Measurements from ENCODE around the gene TXNRD1.
"Not testable (repeated sequence)": the region's sequence is repeated elsewhere in the genome, so short reads cannot be mapped to it uniquely, and the experiment has no call there.

The TXNRD1 gene

GRCh38 chr12:104234926-104235499 lies 19.4 kb downstream of the TXNRD1 start:
- no peak for DNase-seq (ENCODE audit: low read depth in 2 of 2, low spot score in 1 of 2)

DNA sequence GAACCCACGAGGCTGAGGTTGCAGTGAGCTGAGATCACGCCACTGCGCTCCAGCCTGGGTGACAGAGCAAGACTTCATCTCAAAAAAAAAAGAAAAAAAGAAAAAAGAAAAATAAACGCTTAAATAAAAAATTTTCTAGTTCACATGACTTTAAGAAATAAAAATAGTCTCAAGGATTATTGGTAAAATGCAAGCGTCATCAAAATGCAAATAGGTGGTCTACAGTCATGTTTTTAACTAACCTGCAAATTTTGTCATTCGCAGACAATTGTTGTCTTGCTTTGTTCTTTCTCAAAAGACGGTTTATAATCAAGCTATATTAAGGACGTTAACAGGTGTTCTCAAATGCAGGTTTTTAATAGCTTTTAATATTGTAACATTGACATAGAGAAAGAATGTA lies 22.4 kb downstream of the TXNRD1 start:
- DNase-seq (ENCODE audit: low read depth in 2 of 2, low spot score in 1 of 2): no peak

DNA sequence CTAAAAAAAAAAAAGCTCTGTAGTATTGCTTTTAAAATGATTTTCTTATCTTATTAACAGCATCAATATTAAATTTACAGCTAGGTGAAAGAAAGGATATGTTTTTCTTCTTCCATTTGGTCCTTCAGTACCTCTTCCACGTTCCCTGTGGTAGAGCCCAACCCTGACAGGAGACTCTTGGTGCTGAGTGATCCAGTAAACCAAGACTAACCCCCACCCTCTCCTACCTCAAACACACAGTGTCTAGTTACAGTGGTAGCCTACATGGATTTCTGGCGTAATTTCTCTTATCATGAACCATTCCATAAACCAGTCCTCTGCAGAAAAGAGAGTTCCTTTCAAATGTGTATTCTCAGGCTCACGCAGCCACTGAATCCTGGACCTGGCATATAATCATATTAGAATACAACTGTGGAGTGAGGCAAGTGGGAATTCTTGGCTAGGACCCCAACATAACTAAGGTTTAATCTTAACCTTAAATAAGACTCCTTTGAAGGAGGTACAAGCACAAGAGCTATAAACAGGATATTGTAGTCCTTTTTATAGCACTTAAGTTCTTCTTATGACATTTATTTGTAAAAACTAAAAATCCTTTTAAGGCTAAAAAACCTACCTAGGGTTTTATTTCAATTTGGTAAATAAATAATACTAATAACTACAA lies 27.1 kb downstream of the TXNRD1 start:
- DNase-seq (ENCODE audit: low read depth in 2 of 2, low spot score in 1 of 2): no peak

- DNase-seq (ENCODE audit: low read depth in 2 of 2, low spot score in 1 of 2): no peak
These were observed 28.0 kb downstream of the TXNRD1 start for GRCh38 chr12:104243551-104243950.

DNA sequence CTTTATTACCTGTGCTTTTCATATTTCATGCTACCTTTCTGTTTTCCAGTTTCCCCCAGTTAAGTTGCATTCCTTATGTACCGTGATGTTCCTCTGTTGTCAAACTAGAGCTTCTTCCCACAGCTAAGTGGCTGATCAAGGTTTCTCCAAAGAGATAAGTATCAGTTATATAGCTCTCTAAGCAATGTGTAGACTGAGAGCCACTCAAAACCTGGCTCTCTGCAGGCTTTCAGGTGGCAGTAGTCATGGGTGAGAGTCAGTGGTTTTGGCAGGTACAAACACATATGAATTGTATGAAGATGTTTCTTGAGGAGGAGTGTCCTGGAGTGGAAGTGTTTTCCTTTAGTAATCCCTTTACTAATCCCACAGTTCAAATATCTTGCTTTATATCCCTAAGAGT lies 28.4 kb downstream of the TXNRD1 start:
- no peak for DNase-seq (ENCODE audit: low read depth in 2 of 2, low spot score in 1 of 2)

GRCh38 chr12:104247698-104248097 lies 32.1 kb downstream of the TXNRD1 start:
- no peak for DNase-seq (ENCODE audit: low read depth in 2 of 2, low spot score in 1 of 2)

- no peak for DNase-seq (ENCODE audit: low read depth in 2 of 2, low spot score in 1 of 2)
These were observed 32.9 kb downstream of the TXNRD1 start for GRCh38 chr12:104248444-104248843.

GRCh38 chr12:104249017-104249416 lies 33.4 kb downstream of the TXNRD1 start:
- DNase-seq (ENCODE audit: low read depth in 2 of 2, low spot score in 1 of 2): no peak

DNA sequence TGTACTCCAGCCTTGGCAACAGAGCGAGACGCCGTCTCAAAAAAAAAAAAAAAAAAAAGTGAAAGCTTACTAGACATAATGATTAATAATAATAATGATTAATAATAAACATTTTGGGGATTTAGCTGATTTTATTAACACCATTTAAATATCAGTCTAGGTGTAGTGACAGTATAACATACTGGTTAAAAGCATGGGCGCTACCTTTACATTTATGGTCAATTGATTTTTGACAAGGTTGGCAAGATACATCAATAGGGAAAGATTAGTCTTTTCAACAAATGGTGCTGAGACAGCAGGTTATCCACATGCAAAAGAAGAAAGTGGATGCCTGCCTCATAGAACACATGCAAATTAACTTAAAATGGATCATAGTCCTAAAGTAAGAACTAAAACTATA lies 34.3 kb downstream of the TXNRD1 start:
- DNase-seq (ENCODE audit: low read depth in 2 of 2, low spot score in 1 of 2): no peak

GRCh38 chr12:104250366-104251125 lies 35.0 kb downstream of the TXNRD1 start:
- DNase-seq (ENCODE audit: low read depth in 2 of 2, low spot score in 1 of 2): no peak

DNA sequence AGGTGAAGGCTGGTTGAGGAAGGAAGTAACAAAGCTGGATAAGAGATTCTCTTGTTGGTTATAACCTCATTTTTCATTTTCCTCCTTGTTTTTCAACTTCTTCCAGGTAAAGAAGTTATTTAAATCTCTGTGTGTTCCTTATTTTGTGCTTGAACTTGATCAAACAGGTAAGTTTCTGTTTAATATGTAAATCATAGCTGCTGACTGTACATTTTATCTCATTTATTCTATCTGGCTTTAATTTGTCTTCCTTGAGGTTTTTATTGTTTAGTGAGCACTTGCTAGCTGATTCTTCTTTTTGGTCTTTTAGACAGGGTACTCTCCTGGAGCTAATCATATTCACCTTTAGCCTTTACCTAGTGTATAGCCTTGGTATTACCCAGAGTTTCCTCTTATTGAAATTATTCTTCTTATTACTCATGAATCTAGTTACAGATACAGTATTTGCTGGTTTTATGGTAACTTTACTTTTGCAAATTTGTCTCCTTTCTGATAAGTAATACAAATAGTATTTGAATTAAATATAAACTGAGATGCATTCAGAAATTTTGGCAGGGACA lies 42.4 kb downstream of the TXNRD1 start:
- no peak for DNase-seq (ENCODE audit: low read depth in 2 of 2, low spot score in 1 of 2)

- DNase-seq (ENCODE audit: low read depth in 2 of 2, low spot score in 1 of 2): no peak
These were observed 43.0 kb downstream of the TXNRD1 start for GRCh38 chr12:104258476-104259067.

DNA sequence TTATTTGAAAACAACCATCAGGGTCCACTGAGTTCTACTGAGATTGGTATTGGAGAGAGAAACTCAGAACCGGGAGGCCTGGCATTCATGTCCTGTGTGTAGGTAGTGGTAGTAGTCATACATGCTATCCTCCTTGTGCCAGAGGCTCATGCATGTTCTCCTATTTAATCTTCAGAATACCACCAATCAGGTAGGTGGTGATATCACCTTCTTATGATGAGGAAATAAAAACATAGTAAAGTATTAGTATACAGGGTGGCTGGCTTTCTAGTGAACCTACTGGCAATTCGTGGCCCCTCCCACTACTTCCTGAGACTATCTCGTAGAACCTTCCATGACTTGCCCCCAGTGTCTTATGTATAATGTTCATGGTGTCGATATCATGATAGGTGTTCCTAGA lies 47.4 kb downstream of the TXNRD1 start:
- no peak for DNase-seq (ENCODE audit: low read depth in 2 of 2, low spot score in 1 of 2)

DNA sequence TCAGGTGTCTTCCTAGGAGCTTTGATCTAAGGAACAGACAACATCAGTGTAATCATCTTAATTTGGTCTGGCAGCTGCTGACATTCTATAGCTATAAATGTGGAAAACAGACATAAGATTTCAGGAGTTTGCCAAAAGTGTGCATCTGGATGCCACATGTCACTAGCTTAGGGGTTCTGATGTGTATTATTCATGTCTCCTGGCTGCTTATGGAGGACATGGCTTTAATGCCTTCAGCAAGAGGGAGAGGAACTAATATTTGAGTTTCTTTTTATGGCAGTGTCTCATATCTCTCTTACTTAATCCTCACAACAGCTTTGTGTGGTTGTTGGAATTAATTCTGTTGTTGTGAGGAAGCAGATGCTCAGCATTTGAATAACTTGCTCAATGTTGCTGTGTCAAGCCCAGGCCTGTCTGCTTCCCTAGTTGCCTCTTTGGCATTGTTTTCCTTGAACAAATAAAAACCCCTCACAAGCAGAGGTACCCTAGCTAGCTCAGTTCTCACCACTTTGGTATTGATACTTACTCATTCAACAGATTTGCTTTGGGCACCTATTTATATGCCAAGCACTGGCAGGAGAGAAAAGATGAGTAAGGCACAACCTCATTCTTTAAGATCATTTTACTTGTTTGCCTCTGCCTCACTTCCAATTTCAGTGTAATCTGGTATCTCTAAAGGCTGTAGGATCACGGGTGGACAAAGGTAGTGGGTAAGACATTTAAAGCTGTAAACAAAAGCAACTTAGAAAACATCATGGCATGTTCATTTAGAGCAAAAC lies 48.2 kb downstream of the TXNRD1 start:
- no peak for DNase-seq (ENCODE audit: low read depth in 2 of 2, low spot score in 1 of 2)

GRCh38 chr12:104265436-104265835 lies 49.9 kb downstream of the TXNRD1 start:
- DNase-seq (ENCODE audit: low read depth in 2 of 2, low spot score in 1 of 2): not testable (repeated sequence)

DNA sequence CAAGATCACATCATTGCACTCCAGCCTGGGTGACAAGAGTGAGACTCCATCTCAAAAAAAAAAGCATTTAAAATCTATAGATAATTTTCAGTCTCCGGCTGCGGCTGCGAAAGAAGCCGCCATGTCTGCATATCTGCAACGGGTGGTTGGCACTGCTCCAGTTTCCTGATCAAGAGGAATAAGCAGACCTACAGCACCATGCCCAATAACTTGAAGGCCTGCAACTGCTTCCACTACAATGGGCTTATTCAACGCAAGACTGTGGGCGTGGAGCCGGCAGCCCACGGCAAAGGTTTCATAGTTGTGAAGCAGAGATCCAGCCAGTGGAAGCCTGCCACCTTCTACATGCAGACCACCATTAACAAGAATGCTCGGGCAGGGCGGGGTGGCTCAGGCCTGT lies 57.4 kb downstream of the TXNRD1 start:
- DNase-seq (ENCODE audit: low read depth in 2 of 2, low spot score in 1 of 2): no peak

GRCh38 chr12:104273503-104273902 lies 57.9 kb downstream of the TXNRD1 start:
- no peak for DNase-seq (ENCODE audit: low read depth in 2 of 2, low spot score in 1 of 2)

DNA sequence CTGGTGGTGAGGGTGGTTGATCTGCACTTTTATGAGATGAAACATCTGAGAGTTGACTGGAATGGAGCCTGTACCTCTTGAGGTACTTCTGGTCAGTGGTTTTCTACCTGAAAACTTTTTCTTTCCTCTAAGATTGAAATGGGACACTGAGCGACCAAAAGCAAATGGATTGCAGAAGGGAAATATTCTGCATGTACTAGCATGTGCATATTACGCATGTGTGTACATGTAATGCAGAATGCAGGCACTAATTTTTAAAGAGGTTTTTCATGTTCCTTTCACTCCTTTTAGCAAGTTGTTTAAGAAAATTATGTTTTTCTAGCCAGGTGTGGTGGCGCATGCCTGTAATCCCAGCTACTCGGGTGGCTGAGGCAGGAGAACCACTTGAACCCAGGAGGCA lies 59.2 kb downstream of the TXNRD1 start:
- no peak for DNase-seq (ENCODE audit: low read depth in 2 of 2, low spot score in 1 of 2)

- no peak for DNase-seq (ENCODE audit: low read depth in 2 of 2, low spot score in 1 of 2)
These were observed 60.1 kb downstream of the TXNRD1 start for GRCh38 chr12:104275689-104276088.

DNA sequence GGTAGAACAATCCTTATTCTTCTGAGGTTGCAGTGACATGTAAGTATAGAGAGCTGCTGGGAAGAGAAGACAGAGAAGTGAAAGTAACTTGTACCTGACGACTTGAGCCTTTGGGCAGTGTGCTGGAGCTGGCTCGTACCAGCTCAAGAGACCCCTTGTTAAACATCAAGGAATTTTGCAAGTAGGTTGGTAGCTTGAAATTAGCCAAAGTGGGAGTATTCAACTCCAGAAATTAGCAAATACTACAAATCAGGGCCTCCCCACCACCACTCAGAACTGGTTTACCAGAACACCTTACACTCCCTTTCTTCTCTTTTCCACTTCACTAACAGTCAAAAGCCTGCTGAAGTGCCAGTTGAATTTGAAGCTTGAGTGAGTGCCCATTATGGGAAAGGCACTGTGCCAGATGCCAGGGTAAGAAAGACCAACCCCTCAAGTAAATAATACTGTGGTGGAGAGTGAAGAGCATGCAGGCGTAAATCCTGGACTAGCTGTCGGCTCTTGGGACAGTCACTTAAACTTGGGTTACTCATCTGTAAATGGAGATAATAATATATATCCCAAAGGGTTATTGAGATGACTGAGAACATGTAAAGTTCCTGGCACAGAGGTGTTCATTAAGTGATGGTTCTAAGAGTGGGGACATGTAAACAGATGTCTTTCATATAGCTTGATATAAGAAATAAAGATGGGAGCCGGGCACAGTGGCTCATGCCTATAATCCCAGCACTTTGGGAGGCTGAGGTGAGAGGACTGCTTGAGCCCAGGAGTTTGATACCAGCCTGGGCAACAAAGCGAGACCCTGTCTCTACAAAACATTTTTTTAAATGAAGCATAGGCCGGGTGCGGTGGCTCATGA lies 60.9 kb downstream of the TXNRD1 start:
- no peak for DNase-seq (ENCODE audit: low read depth in 2 of 2, low spot score in 1 of 2)
